ENCODE results near the gene ZBED4. TPM values are rescaled to one million over a fixed set of nuclear protein-coding genes. Genes with fewer than 3 reads are reported as not detected.

Gene ZBED4, protein sequence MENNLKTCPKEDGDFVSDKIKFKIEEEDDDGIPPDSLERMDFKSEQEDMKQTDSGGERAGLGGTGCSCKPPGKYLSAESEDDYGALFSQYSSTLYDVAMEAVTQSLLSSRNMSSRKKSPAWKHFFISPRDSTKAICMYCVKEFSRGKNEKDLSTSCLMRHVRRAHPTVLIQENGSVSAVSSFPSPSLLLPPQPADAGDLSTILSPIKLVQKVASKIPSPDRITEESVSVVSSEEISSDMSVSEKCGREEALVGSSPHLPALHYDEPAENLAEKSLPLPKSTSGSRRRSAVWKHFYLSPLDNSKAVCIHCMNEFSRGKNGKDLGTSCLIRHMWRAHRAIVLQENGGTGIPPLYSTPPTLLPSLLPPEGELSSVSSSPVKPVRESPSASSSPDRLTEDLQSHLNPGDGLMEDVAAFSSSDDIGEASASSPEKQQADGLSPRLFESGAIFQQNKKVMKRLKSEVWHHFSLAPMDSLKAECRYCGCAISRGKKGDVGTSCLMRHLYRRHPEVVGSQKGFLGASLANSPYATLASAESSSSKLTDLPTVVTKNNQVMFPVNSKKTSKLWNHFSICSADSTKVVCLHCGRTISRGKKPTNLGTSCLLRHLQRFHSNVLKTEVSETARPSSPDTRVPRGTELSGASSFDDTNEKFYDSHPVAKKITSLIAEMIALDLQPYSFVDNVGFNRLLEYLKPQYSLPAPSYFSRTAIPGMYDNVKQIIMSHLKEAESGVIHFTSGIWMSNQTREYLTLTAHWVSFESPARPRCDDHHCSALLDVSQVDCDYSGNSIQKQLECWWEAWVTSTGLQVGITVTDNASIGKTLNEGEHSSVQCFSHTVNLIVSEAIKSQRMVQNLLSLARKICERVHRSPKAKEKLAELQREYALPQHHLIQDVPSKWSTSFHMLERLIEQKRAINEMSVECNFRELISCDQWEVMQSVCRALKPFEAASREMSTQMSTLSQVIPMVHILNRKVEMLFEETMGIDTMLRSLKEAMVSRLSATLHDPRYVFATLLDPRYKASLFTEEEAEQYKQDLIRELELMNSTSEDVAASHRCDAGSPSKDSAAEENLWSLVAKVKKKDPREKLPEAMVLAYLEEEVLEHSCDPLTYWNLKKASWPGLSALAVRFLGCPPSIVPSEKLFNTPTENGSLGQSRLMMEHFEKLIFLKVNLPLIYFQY
- total RNA-seq: 10.6 and 13.4 TPM in 2 replicates

DNA sequence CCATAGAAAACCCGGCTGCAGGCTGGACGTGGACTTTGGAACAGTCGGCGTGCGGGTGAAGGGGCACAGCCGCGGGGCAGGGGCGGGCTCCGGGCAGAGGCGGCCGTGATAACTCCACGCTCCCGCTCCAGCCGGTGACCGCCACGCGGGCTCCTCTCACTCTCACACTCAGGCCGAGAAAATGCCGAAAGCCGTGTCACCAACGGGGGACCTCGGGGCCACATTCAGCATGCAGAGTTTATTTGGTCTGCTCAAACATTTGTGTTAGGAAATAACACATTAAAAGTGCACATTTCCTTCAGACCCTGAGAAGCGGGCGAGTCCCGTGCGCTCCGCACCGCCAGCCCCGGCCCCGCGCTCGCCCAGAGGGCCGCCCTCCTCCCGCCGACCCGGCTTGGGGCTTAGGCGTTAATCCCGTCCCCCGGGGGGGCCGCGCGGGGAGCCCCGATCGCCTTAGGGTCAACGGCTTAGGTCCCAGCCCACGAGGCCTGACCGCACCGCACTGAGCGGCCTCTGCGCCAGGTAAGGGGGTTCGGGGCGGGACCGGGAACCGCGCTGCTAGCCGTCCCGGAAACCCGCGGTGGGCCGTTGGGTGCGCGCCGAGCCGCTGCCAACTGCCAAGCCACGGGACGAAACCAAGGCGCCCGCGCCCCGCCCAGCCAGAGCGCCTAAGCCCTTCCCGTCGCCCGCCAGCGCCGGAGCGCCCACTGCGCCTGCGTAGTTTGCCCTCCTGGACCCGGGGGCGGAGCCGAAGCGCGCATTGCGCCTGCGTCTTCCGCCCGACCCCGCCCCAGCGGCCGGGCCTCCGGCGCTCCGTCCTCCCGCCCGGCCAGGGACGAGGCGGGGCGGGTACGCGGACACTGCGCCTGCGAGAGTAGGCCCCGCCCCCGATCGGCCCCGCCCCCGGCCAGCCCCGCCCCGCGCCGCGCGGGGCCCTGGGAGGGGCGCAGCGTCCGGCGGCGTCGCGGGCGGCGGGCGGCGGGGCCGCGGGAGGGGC is at the start of gene ZBED4:
Gene ZBED4 (plus strand): TSS at position 947 of the 997 bp plus-strand sequence. CDS start 29,819 bp downstream, outside the sequence.
- TF ChIP-seq, protein P1, sequence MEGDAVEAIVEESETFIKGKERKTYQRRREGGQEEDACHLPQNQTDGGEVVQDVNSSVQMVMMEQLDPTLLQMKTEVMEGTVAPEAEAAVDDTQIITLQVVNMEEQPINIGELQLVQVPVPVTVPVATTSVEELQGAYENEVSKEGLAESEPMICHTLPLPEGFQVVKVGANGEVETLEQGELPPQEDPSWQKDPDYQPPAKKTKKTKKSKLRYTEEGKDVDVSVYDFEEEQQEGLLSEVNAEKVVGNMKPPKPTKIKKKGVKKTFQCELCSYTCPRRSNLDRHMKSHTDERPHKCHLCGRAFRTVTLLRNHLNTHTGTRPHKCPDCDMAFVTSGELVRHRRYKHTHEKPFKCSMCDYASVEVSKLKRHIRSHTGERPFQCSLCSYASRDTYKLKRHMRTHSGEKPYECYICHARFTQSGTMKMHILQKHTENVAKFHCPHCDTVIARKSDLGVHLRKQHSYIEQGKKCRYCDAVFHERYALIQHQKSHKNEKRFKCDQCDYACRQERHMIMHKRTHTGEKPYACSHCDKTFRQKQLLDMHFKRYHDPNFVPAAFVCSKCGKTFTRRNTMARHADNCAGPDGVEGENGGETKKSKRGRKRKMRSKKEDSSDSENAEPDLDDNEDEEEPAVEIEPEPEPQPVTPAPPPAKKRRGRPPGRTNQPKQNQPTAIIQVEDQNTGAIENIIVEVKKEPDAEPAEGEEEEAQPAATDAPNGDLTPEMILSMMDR (IDR thresholded peaks at IDR 0.05; ENCODE audit: insufficient read depth, low read depth, low read length): no peak

DNA sequence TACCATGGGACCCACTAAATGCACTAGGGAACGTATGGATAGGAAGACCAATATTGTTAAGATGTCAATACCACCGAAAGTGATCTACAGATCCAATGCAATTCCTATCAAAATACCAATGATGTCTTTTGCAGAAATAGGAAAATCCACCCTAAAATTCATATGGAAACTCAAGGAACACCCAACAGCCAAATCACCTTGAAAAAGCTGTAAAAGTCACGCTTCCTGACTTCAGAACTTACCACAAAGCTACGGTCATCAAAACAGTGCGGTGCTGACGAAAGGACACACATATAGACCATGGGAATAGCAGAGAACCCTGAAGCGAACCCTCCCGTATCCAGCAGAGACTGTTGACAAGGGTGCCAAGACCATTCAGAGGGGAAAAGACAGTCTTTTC is 46.5 kb upstream of the ZBED4 start:
- no peak overlapping the region for H3K4me3 ChIP-seq (ENCODE audit: low read depth, low read length)
- TF ChIP-seq, protein P1 (IDR thresholded peaks at IDR 0.05; ENCODE audit: insufficient read depth, low read depth, low read length): no peak
- DNase-seq (ENCODE audit: low read depth): no peak

More for the DNA sequence above, at the start of gene ZBED4:
- peak; percentile 96 for DNase-seq (ENCODE audit: low read depth)
- peak within 1 kb of the TSS; percentile 76 for H3K4me3 ChIP-seq (ENCODE audit: low read depth, low read length)

DNA sequence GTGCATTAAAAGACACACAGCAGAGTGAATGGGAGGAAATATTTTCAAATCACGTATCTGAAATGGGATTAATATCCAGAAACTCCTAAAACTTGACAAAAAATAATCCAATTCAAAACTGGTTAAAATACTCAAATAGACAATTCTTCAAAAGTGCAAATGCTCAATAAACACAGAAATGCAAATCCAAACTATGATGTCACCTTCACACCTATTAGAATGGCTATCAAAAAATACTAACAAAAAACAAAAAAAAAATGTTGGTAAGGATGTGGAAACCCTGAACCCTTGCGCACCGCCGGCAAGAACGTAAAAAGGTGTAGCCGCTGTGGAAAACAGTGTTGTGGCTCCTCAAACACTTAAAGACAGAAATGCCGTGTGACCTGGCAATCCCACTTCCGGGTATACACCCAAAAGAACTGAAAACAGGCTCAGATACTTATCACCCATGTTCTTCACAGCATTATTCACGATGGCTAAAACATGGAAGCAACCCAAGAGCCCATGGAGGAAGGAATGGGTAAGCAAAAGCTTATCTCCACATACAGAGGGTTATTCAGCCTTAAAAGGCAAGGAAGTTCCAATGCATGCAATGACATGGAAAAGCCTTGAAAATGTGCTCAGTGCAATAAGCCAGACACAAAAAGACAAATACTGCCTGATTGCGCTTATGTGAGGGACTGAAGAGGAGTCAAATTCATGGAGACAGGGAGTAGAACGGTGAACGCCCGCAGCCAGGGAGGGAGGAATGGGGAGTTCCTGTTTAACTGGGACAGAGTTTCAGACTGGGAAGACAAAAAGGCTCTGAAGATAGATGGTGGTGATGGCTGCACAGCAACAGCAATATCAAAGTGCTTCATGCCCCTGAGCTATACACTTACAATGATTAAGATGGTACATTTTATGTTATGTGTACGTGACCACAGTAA is 45.6 kb upstream of the ZBED4 start:
- H3K4me3 ChIP-seq (ENCODE audit: low read depth, low read length): no peak overlapping the region
- TF ChIP-seq, protein P1 (IDR thresholded peaks at IDR 0.05; ENCODE audit: insufficient read depth, low read depth, low read length): no peak
- peak; percentile 58 for DNase-seq (ENCODE audit: low read depth)

DNA sequence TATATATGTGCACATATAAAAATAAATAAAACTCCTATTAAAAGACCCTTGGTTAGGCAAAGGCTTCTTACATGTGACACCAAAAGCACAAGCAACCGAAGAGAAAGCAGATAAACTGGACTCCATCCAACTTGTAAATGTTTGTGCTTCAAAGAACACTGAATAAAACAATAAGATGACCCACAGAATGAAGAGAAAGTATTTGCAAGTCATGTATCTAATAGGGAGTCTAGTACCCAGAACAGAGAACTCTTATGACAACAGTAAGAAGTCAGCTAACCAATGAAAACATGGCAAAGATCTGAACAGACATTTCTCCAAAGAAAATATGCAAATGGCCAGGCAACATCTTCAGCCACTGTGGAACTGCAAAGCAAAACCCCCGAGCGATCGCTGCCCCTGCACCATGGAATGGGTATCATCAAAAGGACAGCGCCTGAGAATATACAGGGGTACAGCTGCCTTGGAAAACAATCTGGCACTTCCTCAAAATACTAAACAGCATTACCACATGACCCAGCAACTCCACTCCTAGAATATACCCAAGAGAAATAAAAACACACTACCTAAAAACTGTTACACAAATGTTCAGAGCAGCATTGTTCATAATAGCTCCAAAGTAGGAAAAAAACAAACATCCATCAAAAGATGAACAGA is 43.2 kb upstream of the ZBED4 start:
- TF ChIP-seq, protein P1 (IDR thresholded peaks at IDR 0.05; ENCODE audit: insufficient read depth, low read depth, low read length): no peak
- DNase-seq (ENCODE audit: low read depth): peak; percentile 54
- no peak overlapping the region for H3K4me3 ChIP-seq (ENCODE audit: low read depth, low read length)

DNA sequence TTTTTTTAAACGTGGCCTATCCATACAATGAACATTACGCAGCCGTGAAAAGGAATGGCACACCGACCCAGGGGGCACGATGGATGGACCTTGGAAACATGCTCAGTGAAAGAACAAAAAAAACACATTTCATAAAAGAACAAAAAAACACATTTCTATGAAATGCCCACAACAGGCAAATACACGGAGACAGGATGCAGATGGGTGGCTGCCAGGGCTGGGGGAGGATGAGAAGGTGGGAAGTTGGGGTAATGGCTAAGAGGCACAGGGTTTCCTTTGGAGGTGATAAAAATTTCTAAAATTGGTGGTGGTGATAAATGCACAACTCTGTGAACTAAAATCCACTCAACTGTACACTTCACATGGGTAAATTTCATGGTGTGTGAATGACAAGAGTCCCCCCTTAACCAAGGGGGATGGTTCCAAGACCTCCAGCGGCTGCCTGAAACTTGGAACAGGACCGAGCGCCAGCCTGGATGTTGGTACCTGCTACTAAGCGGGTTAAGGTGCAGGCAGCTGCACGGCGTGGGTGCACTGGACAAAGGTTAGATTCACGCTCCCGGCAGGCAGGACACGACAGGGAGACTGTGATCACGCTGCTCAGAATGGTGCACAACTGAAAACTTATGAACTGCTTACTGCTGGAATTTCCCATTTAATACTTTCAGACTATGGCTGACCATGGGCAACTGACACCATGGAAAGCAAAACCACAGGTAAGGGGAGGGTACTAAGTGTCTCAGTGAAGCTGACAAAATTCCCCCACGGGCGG is 42.4 kb upstream of the ZBED4 start:
- no peak overlapping the region for H3K4me3 ChIP-seq (ENCODE audit: low read depth, low read length)
- DNase-seq (ENCODE audit: low read depth): no peak
- TF ChIP-seq, protein P1 (IDR thresholded peaks at IDR 0.05; ENCODE audit: insufficient read depth, low read depth, low read length): no peak

Measured in fibroblast of villous mesenchyme (primary cell).